Stimulated activated CD8-positive, alpha-beta memory T cell treated with anti-CD3 and anti-CD28 coated beads, Interleukin-15, amount 100 ng/mL, for 48 hours (primary cell): ENCODE results near the gene SCD.
"Not testable (repeated sequence)": the region's sequence is repeated elsewhere in the genome, so short reads cannot be mapped to it uniquely, and the experiment has no call there.

Experiments used
- DNase-seq, 2 donors: peaks; one replicate each; pipeline ENCODE4 v3.0.0-alpha.2; 2020; ENCODE audit warnings: low read depth in 2 of 2

Gene SCD

DNA sequence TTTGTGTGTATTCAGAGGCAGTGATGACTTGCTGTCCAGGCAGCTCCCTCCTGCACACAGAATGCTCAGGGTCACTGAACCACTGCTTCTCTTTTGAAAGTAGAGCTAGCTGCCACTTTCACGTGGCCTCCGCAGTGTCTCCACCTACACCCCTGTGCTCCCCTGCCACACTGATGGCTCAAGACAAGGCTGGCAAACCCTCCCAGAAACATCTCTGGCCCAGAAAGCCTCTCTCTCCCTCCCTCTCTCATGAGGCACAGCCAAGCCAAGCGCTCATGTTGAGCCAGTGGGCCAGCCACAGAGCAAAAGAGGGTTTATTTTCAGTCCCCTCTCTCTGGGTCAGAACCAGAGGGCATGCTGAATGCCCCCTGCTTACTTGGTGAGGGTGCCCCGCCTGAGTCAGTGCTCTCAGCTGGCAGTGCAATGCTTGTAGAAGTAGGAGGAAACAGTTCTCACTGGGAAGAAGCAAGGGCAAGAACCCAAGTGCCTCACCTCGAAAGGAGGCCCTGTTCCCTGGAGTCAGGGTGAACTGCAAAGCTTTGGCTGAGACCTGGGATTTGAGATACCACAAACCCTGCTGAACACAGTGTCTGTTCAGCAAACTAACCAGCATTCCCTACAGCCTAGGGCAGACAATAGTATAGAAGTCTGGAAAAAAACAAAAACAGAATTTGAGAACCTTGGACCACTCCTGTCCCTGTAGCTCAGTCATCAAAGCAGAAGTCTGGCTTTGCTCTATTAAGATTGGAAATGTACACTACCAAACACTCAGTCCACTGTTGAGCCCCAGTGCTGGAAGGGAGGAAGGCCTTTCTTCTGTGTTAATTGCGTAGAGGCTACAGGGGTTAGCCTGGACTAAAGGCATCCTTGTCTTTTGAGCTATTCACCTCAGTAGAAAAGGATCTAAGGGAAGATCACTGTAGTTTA, 15.8 kb downstream of the SCD start:
- no peak for DNase-seq

DNA sequence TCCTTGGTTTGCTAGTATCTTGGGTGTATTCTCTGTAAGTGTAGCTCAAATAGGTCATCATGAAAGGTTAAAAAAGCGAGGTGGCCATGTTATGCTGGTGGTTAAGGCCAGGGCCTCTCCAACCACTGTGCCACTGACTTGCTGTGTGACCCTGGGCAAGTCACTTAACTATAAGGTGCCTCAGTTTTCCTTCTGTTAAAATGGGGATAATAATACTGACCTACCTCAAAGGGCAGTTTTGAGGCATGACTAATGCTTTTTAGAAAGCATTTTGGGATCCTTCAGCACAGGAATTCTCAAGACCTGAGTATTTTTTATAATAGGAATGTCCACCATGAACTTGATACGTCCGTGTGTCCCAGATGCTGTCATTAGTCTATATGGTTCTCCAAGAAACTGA, 17.1 kb downstream of the SCD start:
- no peak for DNase-seq

DNA sequence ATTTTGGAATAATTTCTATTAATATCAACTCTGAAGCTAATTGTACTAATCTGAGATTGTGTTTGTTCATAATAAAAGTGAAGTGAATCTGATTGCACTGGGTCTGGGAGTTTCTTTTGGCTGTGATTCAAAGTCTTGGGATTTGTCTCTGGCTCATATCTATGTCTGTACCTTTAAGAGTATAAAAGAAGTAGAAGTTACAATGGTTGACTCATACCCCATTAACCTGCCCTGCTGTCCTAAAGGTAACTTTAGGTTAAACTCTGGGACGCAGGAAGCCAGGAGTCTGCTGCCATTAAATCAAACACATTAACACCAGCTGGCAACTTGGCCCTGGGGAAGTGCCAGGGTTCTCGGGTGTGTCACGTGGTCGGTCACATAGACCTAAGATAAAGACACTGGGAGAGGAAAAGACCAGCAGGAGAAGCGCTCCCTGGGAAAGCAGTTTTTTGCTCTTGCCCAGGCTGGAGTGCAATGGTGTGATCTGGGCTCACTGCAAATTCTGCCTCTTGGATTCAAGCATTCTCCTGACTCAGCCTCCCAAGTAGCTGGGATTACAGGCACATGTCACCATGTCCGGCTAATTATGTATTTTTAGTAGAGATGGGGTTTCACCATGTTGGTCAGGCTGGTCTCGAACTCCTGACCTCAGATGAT, 17.8 kb downstream of the SCD start:
- no peak for DNase-seq

DNA sequence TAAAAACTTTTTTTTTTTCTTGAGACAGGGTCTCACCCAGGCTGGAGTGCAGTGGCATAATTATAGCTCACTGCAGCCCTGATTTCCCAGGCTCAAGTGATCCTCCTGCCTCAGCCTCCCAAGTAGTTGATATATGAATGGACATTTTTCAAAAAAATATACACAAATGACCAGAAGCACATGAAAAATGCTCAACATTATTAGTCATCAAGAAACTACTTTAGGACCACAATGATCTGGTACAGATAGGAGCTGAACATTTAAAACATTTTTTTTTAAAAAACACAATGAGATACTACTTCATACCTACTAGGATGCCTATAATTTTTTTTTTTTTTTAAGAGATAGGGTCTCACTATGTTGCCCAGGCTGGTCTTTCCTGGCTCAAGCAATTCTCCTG, 21.7 kb downstream of the SCD start:
- no peak for DNase-seq

DNA sequence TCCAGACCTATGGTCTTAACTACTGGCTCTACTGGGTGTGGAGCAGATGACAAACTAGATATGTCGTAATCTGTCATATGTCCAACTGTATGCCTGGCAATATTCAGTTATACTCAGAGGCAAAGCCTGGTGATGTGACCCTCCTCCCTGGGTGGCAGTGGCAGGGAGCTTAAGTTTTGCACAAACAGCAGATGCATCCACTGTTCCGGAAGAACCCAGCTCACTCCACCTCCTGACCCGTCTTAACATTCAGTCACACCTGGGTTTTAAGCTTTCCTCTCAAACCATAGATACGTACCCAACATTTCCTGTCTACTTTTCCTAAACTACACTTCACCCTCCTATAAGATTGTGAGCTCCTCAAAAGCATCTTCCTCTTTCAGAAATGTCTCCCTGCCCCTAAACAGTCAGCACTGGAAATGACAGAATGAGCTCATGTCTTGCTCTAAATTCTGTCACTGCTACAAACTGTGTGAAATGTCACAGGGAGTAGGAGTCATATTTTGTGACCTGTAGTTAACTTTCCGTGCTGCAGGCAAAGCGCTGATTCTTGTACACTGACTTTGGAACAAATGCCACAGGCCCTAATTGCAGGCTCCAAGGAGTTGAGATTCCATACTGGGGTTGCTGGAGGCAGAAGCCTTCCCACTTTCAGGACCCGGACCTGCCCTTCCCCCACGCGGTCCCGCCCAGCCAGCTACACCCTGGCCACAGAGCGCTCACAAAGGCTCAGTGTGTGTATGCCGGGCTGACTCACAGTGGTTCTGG, 23.9 kb downstream of the SCD start:
- DNase-seq, result peak; percentile 55 to 61

DNA sequence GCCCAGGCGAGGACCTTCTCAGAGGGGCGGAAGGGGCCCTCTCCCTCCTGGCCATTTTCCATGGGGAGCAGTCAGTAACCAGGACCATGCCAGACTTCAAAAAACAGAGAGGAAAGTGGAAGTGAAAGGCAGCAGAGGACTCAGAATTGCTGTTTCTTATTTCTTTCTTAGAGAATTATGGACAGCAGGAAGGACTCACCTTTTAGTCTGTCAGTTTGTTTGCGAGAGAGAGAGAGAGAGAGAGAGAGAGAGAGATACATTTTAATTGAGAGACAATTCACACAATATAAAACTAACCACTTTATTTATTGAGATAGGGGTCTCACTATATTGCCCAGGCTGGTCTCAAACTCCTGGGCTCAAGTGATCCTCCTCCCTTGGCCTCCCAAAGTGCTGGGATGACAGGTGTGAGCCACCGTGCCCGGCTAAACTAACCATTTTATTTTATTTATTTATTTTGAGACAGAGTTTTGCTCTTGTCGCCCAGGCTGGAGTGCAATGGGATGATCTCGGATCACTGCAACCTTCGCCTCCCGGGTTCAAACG, 24.5 kb downstream of the SCD start:
- DNase-seq, result no peak

DNA sequence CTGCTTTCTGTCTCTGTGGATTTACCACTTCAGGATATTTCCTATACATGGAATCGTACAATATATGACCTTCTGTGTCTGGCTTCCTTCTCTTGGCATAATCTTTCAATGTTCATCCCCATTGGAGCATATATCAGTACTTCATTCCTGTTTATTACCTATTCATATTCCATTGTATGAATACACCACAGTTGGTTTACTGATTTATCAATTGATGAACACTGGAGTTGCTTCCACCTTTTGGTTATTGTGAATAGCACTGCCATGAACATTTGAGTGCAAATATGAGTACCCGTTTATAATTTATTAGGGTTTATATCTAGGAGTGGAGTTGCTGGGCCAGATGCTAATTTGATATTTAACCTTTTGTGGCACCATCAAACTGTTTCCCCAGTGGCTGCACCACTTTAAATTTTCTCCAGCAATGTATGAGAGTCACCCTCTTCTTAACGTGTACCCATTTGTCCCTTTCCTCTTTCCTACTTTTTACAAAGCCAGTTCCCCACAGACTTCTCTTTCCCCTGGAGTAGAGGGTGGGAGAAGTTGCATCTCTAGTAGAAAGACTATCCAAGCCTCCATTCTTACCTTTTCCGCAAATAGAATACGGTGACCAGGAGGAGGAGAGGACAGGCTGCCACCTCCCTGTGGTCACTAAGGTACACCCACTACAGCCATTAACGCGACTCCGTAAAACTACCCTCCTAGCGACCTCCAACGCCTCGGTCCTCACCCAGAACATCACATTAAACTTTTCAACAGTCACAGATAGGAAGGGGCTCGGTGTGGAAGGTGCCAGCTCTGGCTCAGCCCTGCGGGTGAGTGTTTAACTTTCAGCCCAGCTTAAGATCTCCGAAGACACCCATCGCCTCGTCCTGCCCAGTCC, 25.6 kb downstream of the SCD start:
- DNase-seq, result no peak

DNA sequence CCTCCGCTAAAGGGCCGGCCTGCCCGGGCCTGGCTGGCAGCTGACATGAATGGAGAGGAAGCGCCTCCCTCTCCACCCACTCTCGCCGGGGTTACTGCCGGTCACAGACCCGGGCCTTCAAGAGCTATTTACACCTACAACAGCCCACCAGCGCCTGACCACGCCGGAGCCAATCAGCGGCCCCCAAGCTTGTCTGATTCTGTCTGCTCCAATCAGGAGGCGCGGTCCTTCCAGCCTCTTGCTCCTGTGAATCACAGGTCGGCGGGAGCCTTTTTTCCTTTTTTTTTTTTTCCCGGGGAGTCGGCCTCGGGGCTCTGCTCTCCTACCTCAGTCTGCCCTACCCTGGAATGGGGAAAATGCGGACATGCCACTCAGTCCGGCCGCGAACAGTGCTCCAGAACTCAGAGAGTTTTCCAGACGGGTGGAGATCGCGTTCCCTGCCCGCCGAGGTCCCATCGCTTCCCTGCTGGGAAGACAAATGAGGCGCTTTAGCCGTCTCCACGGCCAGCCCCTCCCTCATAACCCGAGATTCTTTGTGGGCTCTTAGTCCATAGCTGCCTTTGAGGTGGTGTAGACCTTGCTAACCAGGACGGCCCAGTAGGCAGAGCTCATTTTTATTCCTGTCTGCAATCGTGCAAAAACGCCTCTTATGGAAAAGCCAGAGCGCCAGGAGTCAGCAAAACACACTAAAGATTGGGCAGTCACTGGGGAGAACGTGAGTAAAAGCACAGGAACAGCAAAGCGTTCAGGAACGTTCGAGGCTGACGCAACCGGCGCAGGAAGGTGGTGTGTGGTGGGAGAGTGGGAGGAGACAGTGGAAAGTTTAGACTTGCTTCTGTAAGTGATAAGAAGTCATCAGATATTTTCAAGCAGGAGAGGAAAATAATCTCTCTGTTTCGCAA, 26.5 kb downstream of the SCD start:
- DNase-seq, result peak; percentile 93 to 94

DNA sequence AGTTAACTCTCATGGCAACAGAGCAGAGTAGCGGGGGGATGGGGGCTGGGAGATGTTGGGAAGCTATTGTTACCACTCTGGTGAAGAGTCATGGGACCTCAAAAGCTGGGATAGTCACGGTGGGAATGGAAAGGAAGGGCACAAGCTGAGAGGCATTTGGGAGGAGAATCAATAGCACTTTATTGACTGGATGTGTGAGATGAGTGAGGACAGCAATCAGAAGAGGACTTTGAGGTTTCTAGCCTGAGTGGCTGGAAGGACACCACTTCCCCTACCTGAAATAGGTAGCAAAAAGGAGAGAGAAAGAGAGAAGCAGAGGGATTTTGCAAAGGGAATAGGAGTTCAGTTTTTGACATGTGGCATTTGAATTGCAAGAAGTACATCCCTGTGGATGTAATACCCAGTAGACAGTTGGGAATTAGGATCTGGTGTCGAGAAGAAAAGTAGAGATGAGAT, 27.2 kb downstream of the SCD start:
- DNase-seq, result no peak

DNA sequence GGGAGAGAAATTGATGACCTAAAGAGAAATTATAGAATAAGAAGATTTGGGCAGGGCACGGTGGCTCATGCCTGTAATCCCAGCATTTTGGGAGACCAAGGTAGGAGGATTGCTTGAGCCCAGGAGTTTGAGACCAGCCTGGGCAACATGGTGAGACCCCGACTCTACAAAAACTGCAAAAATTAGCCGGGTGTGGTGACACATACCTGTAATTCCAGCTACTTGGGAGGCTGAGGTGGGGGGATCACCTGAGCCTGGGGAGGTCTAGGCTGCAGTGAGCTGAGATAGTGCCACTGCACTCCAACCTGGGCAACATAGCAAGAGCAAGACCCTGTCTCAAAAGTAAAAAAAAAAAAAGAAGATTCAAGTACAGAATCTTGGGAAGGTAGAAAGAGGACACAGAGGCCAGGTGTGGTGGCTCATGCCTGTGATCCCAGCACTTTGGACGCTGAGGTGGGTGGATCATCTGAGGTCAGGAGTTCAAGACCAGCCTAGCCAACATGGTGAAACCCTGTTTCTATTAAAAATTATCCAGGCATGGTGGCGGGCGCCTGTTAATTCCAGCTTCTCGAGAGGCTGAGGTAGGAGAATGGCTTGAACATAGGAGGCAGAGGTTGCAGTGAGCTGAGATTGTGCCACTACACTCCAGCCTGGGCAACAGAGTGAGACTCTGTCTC, 27.8 kb downstream of the SCD start:
- not testable (repeated sequence) for DNase-seq

DNA sequence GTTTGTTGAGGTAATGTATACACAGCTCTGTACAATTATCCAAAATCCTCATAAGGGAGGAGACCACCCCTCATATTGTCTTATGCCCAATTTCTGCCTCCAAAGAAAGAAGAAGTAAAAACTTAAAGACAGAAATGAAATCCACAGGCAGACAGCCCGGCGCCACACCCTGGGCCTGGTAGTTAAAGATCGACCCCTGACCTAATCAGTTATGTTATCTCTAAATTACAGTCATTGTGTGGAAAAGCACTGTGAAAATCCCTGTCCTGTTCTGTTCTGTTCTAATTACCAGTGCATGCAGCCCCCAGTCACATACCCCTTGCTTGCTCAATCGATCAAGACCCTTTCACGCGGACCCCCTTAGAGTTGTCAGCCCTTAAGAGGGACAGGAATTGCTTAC, 29.6 kb downstream of the SCD start:
- not testable (repeated sequence) for DNase-seq

DNA sequence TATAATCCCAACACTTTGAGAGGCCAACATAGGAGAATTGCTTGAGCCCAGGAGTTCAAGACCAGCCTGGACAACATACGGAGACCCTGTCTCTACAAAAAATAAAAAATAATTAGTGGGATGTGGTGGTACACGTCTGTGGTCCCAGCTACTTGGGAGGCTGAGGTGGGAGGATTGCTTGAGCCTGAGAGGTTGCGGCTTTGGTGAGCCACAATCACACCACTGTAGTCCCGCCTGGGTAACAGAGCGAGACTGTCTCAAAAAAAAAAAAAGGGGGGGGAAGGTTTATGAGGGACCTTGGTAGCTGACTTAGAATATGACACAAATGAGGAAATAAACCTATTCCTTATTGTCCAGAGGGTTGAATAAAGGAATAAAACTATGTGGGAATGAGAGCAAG, 30.8 kb downstream of the SCD start:
- DNase-seq, result no peak

DNA sequence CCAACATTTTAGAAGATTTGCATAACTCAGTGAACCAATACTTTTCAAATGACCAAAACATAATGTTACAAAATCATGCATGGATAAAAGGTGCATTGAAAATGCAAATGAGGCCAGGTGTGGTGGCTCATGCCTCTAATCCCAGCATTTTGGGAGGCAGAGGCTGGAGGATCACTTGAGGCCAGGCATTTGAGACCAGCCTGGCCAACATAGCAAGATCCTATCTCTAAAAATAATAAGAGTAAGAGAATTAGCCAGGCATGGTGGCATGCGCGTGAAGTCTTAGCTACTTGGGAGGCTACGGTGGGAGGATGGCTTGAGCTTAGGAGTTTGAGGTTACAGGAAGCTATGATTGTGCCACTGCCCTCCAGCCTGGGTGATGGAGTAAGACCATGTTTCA, 33.4 kb downstream of the SCD start:
- DNase-seq, result no peak

DNA sequence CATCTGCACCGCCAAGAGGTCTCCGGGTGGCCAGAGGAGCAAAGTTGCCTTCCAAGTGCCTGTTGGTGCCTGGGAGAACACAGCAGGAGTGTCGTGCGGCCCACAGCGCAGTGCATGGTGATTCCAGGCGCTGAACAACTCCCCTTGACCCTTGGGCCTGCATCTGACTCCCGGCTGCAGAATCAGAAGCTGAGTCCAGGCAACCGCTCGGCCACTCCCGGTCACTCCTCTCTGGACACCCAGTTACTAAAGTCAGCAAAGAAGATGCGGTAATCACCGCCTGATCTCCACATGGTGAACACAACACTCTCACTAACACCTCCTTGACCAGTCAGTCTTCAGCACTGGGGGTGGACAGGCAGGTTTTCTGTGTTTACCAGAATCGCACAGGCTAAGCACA, 35.5 kb downstream of the SCD start:
- no peak for DNase-seq

DNA sequence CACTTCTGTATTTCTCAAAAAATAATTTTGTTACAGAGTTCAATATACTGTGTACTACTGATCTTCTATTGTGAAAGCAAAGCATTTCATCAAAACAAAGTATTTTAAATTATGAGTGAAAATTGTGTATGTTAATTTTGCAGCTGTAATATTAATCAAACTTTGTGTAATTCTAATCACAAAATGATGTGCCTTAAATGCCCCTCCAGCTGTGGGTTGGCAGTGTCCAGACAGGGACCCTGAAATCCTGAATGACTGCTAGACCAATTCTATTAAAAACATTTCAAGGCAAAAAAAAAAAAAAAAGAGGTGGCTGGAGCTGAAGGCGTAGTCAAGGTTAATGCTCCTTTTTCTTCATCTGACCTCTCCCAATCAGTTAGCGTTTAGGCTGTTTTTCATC, 36.2 kb downstream of the SCD start:
- DNase-seq, result no peak

DNA sequence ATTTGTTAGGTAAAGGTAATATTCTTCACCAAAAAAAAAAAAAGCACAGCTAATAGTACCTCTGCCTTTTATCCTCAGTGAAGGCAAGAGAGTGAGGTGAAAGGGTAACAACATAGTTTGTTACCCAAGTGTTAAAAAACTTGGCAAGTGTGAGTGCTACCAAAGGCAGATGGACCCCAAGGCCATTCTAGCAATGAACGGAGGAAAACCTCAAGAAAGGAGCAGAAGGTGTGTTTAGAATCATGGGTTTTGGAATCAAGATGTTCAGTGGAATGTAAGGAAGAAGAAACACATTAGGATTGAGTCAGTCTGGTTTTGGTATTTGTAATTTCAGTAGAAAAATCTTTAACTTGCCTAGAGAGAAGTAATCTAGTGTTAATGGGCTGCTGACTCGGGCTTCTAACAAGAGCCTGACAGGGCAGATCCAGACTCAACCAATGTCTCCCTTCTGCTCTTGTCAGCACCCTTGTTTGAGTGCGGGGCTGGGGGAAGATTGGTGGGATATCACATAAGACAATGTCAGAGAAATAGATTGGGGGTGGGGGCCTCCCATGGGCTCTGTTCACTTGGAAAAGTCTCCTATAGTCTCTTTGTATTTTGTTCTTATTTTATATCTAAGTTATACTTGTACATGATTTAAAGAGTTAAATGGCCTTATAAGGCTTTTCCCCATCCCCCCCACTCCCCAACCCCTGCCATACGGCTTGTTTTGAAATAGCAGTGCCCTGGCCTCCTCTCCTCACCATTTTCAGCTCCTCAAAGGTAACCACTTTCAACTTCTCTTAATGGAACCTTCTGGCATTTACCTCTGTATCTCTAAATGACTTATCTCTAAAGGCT, 44.4 kb downstream of the SCD start:
- DNase-seq, result no peak

DNA sequence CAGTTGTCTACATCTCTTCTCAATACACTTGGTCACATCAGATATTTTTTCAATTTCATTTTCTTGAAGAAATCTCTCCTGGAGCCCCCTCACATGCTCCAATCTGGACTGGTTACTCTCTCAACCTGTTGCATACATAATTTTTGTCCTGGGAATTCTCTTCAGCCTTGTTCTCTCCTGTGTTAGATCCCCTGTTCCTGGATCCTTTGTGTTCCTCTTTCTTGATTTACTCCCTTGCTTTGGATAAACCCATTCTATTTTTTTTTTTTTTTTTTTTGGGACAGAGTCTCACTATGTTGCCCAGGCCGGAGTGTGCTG, 45.6 kb downstream of the SCD start:
- no peak for DNase-seq

DNA sequence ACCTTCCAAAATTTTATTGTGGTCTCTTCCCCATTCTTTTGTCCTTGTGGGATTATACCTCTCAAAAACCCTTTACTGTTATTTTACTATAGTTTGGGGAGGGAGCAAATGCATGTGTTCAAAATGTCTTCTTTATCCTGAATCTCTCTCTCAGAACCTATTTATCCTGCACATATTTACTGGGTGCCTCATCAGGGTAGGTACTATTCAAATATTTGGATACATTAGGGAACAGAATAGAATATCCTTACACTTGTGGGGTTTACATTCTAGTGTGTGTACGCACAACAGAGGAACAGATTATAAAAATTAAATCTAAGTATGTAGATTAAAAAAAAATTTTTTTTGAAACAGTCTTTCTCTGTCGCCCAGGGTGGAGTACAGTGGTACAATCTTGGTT, 48.6 kb downstream of the SCD start:
- DNase-seq, result no peak

DNA sequence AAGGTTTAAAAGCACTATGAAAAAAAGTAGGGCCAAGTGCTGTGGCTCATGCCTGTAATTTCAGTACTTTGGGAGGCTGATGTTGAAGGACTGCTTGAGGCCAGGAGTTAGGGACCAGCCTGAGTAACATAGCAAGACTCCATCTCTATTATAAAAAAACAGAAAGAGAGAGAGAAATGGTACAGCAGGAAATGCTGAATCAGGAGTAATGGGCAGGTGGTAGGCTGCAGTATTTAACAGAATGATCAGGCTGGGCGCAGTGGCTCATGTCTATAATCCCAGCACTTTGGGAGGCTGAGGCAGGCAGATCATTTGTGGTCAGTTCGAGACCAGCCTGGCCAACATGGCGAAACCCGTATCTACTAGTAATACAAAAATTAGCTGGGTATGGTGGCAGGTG, 49.6 kb downstream of the SCD start:
- no peak for DNase-seq
